Caco-2 (cell line): ENCODE measurements around the gene CELA3A. TPM values are rescaled to one million over a fixed set of nuclear protein-coding genes. Genes with fewer than 3 reads are reported as not detected.

Source experiments
- BruUV-seq: library from RNA; stranded (reverse); fragments of 400-500 nt; replicated peaks from 2 replicates; lab custom pipeline; 2021; lab: Mats Ljungman, UMichigan
- CTCF ChIA-PET: fragments of 300-600 bp; sonication (Branson Sonifier 250); formaldehyde crosslinking; loops from one replicate; lab custom pipeline; 2022; ENCODE audit warnings: antibody characterized with exemption; lab: Charles Lee
- POLR2A ChIA-PET: fragments of 300-600 bp; sonication (Branson Sonifier 250); formaldehyde crosslinking; loops from one replicate; lab custom pipeline; 2022; ENCODE audit warnings: antibody characterized with exemption; lab: Charles Lee
- DNase-seq, 2 experiments: peaks; one replicate each; pipeline versions ENCODE4 v3.0.0 to v3.0.0-alpha.2; 2020 to 2022
- H3K27me3 ChIP-seq: replicated peaks from 2 replicates; pipeline ENCODE4 v1.6.0; 2011; ENCODE audit warnings: low read length; ENCODE audit not compliant: control insufficient read depth, insufficient read depth
- H3K36me3 ChIP-seq: 2 replicates; pipeline ENCODE4 v1.5.1; 2011; ENCODE audit warnings: low read length; ENCODE audit not compliant: control insufficient read depth, insufficient read depth
- H3K4me1 ChIP-seq: fragments of 250-450 bp; sonication (Bioruptor Pico); 2 replicates; pipeline ENCODE4 v1.5.1; 2020; ENCODE audit warnings: mild to moderate bottlenecking
- H3K4me3 ChIP-seq: 2 replicates; pipeline ENCODE4 v1.5.1; 2011; ENCODE audit warnings: low read depth, mild to moderate bottlenecking, control low read depth, low read length
- H3K9me3 ChIP-seq: fragments of 250-450 bp; sonication (Bioruptor Pico); 2 replicates; pipeline ENCODE4 v1.5.1; 2020; ENCODE audit warnings: mild to moderate bottlenecking, moderate library complexity
- H3K27ac Mint-ChIP-seq: one replicate; pipeline ENCODE4 v1.8.0; 2022; ENCODE audit warnings: mixed read lengths; ENCODE audit not compliant: unreplicated experiment
- H3K27me3 Mint-ChIP-seq: one replicate; pipeline ENCODE4 v1.8.0; 2022; ENCODE audit warnings: mixed read lengths; ENCODE audit not compliant: insufficient read depth, unreplicated experiment
- H3K36me3 Mint-ChIP-seq: one replicate; pipeline ENCODE4 v1.8.0; 2022; ENCODE audit warnings: mild to moderate bottlenecking, mixed read lengths; ENCODE audit not compliant: insufficient read depth, unreplicated experiment
- H3K4me1 Mint-ChIP-seq: one replicate; pipeline ENCODE4 v1.8.0; 2022; ENCODE audit warnings: low read depth, mixed read lengths; ENCODE audit not compliant: unreplicated experiment
- H3K4me3 Mint-ChIP-seq: one replicate; pipeline ENCODE4 v1.8.0; 2022; ENCODE audit warnings: mild to moderate bottlenecking, moderate library complexity, mixed read lengths; ENCODE audit not compliant: unreplicated experiment
- H3K9me3 Mint-ChIP-seq: one replicate; pipeline ENCODE4 v1.8.0; 2022; ENCODE audit warnings: mixed read lengths; ENCODE audit not compliant: unreplicated experiment
- intact Hi-C: fragments of 100-400 bp; cut with micrococcal nuclease; formaldehyde crosslinking; loops from one replicate; pipeline ENCODE4 v1.10.0; 2022; ENCODE audit not compliant: unreplicated experiment
- total RNA-seq: library from RNA; stranded (reverse); gene quantifications from 2 replicates; pipeline ENCODE4 v1.2.3, GENCODE V29; 2022
- TF ChIP-seq, protein P1 (sequence below), 2 experiments: fragments of 200-600 bp in 1 of 2; IDR thresholded peaks; 1 replicate in 1 of 2; 2 replicates in 1 of 2; pipeline versions ENCODE4 v1.5.1 to v1.8.0; 2011 to 2022; ENCODE audit warnings: antibody characterized with exemption in 1 of 2, control low read depth in 1 of 2, inconsistent platforms in 1 of 2, low read depth in 1 of 2, low read length in 1 of 2, mild to moderate bottlenecking in 1 of 2, moderate library complexity in 1 of 2; ENCODE audit not compliant: insufficient read depth in 1 of 2, severe bottlenecking in 1 of 2, unreplicated experiment in 1 of 2

CELA3A gene
- total RNA-seq, 1 experiment from 2014 or later, result not detected

DNA sequence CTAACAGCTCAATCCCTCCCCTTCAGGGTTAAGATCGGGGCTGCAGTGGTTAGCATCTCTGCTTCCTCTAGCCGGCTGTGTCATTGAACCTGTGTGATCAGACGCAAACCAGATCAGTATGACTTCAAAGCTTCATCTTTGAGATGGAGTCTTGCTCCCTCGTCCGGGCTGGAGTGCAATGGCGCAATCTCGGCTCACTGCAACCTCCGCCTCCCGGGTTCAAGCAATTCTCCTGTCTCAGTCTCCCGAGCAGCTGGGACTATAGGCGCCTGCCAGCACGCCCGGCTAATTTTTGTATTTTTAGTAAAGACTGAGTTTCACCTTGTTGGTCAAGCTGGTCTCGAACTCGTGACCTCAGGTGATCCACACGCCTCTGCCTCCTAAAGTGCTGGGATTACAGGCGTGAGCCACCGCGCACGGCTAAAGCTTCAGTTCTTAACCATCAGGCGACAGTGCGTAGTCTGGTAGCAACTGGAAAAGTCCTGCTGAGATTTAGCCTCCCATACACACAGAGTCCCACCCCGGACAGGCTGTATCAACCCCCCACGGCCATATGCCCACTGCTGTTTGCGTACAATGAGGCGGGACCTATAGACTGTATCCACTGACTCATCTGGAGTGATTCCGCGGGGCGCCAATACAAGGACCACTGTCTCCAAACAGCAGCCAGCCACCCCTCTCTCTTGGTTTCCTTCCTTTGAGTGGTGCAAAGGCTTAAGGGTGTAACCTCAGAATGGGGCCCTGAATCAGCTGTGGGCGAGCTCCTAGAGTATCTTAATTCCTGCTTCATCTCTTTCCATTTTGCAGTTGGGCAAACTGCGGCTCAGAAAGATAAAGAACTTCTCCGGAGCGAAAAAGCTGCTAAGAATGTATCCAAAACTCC, 23.3 kb downstream of the CELA3A start:
- Mint-ChIP-seq H3K27ac (peak overlapping the region; percentile 80), H3K36me3 (peaks cover 18% of the 10 kb centered on the region), H3K4me3 (peak overlapping the region; percentile 84), H3K27me3 (no peaks in the 10 kb centered on the region), H3K4me1 (peaks cover 20% of the 10 kb centered on the region), H3K9me3 (no peaks in the 10 kb centered on the region)
- TSS peak; percentile 81 for BruUV-seq
- Histone ChIP-seq H3K4me1 (peaks cover 18% of the 10 kb centered on the region), H3K9me3 (no peaks in the 10 kb centered on the region), H3K4me3 (peak overlapping the region; percentile 85), H3K36me3 (no peaks in the 10 kb centered on the region), H3K27me3 (no peaks in the 10 kb centered on the region)
- intact Hi-C loops, result loop anchor here (1.0 kb wide), 1 partner anchor 28 kb away; the partner anchor contains the start of gene CDC42
- TF ChIP-seq, protein P1, sequence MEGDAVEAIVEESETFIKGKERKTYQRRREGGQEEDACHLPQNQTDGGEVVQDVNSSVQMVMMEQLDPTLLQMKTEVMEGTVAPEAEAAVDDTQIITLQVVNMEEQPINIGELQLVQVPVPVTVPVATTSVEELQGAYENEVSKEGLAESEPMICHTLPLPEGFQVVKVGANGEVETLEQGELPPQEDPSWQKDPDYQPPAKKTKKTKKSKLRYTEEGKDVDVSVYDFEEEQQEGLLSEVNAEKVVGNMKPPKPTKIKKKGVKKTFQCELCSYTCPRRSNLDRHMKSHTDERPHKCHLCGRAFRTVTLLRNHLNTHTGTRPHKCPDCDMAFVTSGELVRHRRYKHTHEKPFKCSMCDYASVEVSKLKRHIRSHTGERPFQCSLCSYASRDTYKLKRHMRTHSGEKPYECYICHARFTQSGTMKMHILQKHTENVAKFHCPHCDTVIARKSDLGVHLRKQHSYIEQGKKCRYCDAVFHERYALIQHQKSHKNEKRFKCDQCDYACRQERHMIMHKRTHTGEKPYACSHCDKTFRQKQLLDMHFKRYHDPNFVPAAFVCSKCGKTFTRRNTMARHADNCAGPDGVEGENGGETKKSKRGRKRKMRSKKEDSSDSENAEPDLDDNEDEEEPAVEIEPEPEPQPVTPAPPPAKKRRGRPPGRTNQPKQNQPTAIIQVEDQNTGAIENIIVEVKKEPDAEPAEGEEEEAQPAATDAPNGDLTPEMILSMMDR (IDR thresholded peaks at IDR 0.05; ENCODE audit: insufficient read depth in 1 of 2, low read depth in 1 of 2, low read length in 1 of 2, severe bottlenecking in 1 of 2, unreplicated experiment in 1 of 2), result no peak
- POLR2A ChIA-PET, result interaction anchor here (0.7 to 1.9 kb wide), 4 partner anchors 27 to 128 kb away, joined by 3 to 19 read pairs (median 4); partner anchors contain the start of gene CDC42
- CTCF ChIA-PET, result interaction anchor here (0.5 to 2.0 kb wide), 5 partner anchors 28 to 393 kb away, joined by 3 to 10 read pairs (median 3); partner anchors contain the start of gene CDC42
- DNase-seq, result peak; percentile 36 to 75

DNA sequence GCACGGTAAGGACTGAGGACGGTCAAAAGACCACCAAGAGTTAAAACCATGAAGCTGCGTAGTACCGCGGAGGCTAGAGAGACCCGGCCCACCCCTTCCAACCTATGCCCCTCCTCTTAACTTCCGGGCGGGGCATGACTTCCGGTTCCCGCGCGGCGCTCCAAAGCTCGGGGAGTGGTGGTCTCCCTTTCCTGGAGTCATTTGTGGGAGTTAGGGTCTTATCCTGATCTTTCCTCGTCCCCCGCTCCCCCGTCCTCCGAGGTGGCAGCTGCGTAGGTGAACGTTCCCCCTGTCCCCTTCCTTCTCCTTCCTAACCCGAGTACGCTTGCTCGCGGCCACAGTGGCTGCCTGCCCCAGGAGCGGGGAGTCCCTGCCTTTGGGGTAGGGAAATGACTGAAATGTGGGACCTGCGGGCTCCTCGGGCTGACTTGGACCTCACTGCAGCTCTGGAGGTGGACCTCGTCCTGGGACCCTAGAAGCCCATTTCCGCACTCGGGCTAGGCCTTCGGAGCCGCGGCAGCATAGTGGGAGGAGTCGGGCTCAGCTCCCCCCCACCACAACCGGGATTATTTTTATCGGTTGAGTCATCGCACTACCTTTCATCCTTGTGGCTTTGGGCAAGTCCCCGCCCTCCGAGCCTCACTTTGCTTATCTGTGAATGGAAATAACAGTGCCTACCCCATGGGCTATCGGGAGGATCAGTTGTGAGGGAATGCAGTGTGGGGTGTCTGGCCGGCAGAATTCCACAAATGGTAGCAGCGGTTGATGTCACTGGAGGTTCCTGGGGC, 24.1 kb downstream of the CELA3A start:
- Mint-ChIP-seq H3K27ac (peak overlapping the region; percentile 80), H3K27me3 (no peaks in the 10 kb centered on the region), H3K4me1 (peaks cover 20% of the 10 kb centered on the region), H3K9me3 (no peaks in the 10 kb centered on the region), H3K4me3 (peak overlapping the region; percentile 84), H3K36me3 (peaks cover 18% of the 10 kb centered on the region)
- no peaks in the 10 kb centered on the region; the same call in 1 of the 2 replicates for H3K36me3 ChIP-seq
- intact Hi-C loops, result loop anchor here (1.0 kb wide), 1 partner anchor 27 kb away; the partner anchor contains the start of gene CDC42
- DNase-seq, result peak; percentile 86 to 92
- H3K9me3 ChIP-seq, result no peaks in the 10 kb centered on the region
- H3K27me3 ChIP-seq, result no peaks in the 10 kb centered on the region
- ChIA-PET CTCF (interaction anchor here (2.0 kb wide), 1 partner anchor 27 kb away, joined by 10 read pairs; the partner anchor contains the start of gene CDC42), POLR2A (interaction anchor here (1.1 to 1.9 kb wide), 2 partner anchors 26 to 27 kb away, joined by 5 to 19 read pairs; partner anchors contain the start of gene CDC42)
- TSS peak; percentile 82 for BruUV-seq
- H3K4me3 ChIP-seq, result peak overlapping the region; percentile 85
- H3K4me1 ChIP-seq, result peaks cover 23% of the 10 kb centered on the region
- TF ChIP-seq, protein P1 (IDR thresholded peaks at IDR 0.05; ENCODE audit: insufficient read depth in 1 of 2, low read depth in 1 of 2, low read length in 1 of 2, severe bottlenecking in 1 of 2, unreplicated experiment in 1 of 2), result no peak

DNA sequence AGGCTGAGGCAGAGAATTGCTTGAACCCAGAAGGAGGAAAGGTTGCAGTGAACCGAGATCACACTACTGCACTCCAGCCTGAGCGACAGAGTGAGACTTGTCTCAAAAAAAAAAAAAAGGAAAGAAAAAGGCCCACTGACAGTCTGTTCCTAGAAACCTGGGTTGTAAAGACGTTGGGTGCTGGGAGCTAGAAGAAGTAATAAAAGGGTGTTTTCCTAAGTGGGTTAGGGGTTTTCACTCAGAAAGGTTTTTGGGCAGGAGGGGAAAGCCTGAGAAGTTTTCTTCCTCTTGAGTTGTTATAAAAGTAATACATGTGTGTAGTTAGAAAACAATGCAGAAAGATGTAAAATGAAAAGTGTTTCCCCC, 25.4 kb downstream of the CELA3A start:
- TF ChIP-seq, protein P1 (IDR thresholded peaks at IDR 0.05; ENCODE audit: insufficient read depth in 1 of 2, low read depth in 1 of 2, low read length in 1 of 2, severe bottlenecking in 1 of 2, unreplicated experiment in 1 of 2), result no peak
- H3K9me3 Mint-ChIP-seq, result no peaks in the 10 kb centered on the region
- DNase-seq, result no peak
- no TSS peak for BruUV-seq
- no peaks in the 10 kb centered on the region for H3K27me3 Mint-ChIP-seq
- ChIA-PET CTCF (no interaction called here), POLR2A (no interaction called here)
- H3K4me1 Mint-ChIP-seq, result peaks cover 20% of the 10 kb centered on the region
- intact Hi-C loops, result no loop called here
- Histone ChIP-seq H3K4me3 (no peak overlapping the region), H3K9me3 (no peaks in the 10 kb centered on the region), H3K36me3 (no peaks in the 10 kb centered on the region; the same call in 1 of the 2 replicates), H3K4me1 (peaks cover 29% of the 10 kb centered on the region), H3K27me3 (no peaks in the 10 kb centered on the region)
- H3K36me3 Mint-ChIP-seq, result peaks cover 18% of the 10 kb centered on the region
- H3K4me3 Mint-ChIP-seq, result no peak overlapping the region
- H3K27ac Mint-ChIP-seq, result no peak overlapping the region
